ENCODE data around the gene ERVW-1. TPM values are rescaled to one million over a fixed set of nuclear protein-coding genes. Genes with fewer than 3 reads are reported as not detected.

The ERVW-1 gene
- total RNA-seq, 1 donor from 2014 or later, result not detected

GRCh38 chr7:92427193-92427592, 50.6 kb downstream of the ERVW-1 start:
- H3K4me3 Mint-ChIP-seq (ENCODE audit: unreplicated experiment), result no peak overlapping the region
- peaks cover 3% of the 10 kb centered on the region for H3K27me3 Mint-ChIP-seq (ENCODE audit: low read depth)
- no peak for DNase-seq (ENCODE audit: low spot score)
- TF ChIP-seq, protein P1, sequence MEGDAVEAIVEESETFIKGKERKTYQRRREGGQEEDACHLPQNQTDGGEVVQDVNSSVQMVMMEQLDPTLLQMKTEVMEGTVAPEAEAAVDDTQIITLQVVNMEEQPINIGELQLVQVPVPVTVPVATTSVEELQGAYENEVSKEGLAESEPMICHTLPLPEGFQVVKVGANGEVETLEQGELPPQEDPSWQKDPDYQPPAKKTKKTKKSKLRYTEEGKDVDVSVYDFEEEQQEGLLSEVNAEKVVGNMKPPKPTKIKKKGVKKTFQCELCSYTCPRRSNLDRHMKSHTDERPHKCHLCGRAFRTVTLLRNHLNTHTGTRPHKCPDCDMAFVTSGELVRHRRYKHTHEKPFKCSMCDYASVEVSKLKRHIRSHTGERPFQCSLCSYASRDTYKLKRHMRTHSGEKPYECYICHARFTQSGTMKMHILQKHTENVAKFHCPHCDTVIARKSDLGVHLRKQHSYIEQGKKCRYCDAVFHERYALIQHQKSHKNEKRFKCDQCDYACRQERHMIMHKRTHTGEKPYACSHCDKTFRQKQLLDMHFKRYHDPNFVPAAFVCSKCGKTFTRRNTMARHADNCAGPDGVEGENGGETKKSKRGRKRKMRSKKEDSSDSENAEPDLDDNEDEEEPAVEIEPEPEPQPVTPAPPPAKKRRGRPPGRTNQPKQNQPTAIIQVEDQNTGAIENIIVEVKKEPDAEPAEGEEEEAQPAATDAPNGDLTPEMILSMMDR (IDR thresholded peaks at IDR 0.05), result no peak
- no peaks in the 10 kb centered on the region for H3K36me3 Mint-ChIP-seq (ENCODE audit: low read depth)
- peaks cover 4% of the 10 kb centered on the region for H3K9me3 Mint-ChIP-seq (ENCODE audit: low read depth)
- peaks cover 13% of the 10 kb centered on the region for H3K4me1 Mint-ChIP-seq (ENCODE audit: low read depth)
- H3K27ac Mint-ChIP-seq (ENCODE audit: unreplicated experiment), result no peak overlapping the region

DNA sequence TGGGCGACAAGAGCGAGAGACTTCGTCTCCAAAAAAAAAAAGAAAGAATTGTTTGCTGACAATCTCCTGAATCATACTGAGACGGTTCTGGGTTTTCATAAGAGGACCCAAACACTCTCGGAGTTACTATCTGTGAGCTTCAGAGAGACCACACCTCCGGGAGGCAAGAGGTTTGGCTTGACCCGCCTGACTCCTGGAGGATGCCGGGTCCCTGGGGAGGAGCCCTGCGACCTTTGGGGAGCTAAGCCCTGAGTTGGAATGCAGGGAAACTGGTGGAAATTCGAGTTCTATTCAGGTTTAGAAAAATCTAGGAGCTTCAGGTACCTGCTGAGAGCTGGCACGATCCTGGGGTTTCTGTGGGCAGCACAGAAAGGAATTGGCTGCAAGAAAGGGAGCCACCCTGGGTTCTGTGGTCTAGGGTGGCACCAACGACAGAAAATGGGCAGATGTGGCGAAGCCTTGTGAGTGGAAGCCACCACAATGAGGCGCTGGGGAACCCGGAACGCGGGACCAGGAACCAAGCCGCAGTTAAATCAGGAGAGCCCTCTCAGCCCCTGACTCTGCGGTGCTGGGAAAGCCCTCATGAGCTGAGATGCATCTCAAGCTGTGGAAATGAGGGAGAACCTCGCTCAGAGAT, 52.3 kb downstream of the ERVW-1 start:
- no peak for DNase-seq (ENCODE audit: low spot score)

DNA sequence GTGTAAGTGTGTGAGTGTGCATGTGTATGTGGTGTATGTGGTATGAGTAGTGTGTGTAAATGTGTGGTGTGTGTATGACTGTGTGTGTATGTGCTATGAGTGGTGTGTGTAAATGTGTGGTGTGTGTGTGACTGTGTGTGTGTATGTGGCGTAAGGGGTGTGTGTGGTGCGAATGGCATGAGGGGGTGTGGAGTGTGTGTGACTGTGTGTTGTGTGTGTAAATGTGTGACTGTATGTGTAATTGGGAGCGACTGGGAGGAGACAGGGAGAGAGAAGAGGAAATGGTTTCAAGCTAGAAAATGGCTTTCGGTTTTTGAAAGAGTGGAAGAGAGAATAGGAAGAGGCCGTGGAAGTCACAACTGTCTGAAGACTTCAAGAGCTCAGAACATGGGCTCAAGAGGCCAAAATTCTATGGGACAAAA, 54.0 kb downstream of the ERVW-1 start:
- DNase-seq (ENCODE audit: low spot score), result no peak
- Mint-ChIP-seq H3K36me3 (ENCODE audit: low read depth) (no peaks in the 10 kb centered on the region), H3K27me3 (ENCODE audit: low read depth) (peaks cover 3% of the 10 kb centered on the region), H3K4me3 (ENCODE audit: unreplicated experiment) (peak overlapping the region; percentile 55), H3K27ac (ENCODE audit: unreplicated experiment) (no peak overlapping the region), H3K4me1 (ENCODE audit: low read depth) (peaks cover 19% of the 10 kb centered on the region), H3K9me3 (ENCODE audit: low read depth) (no peaks in the 10 kb centered on the region)
- TF ChIP-seq, protein P1 (IDR thresholded peaks at IDR 0.05), result no peak

More for the DNA sequence above, 52.3 kb downstream of the ERVW-1 start:
- Mint-ChIP-seq H3K9me3 (ENCODE audit: low read depth) (no peaks in the 10 kb centered on the region), H3K36me3 (ENCODE audit: low read depth) (no peaks in the 10 kb centered on the region), H3K27me3 (ENCODE audit: low read depth) (peaks cover 3% of the 10 kb centered on the region), H3K4me1 (ENCODE audit: low read depth) (peaks cover 19% of the 10 kb centered on the region), H3K4me3 (ENCODE audit: unreplicated experiment) (no peak overlapping the region), H3K27ac (ENCODE audit: unreplicated experiment) (no peak overlapping the region)
- TF ChIP-seq, protein P1 (IDR thresholded peaks at IDR 0.05), result no peak

DNA sequence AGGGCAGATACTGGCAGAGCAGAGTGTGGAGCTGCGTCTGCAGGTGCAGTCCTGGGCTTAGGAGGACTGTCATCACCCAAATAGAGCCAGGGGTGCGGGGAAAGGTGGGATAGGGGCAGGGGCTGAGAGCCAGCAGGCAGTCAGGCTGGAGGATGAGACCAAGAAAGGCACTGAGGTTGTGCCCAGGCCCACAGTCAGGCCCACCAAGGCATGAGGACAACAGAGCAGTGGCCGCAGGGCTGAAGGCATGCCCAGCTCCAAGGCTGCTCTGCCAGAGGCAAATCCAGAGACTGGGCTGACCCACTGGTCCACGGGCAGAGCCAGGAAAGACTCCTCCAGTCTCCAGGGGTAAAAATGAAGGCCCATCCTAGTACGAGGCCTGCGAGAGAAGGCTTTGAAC, 54.8 kb downstream of the ERVW-1 start:
- no peak overlapping the region for H3K4me3 Mint-ChIP-seq (ENCODE audit: unreplicated experiment)
- peaks cover 19% of the 10 kb centered on the region for H3K4me1 Mint-ChIP-seq (ENCODE audit: low read depth)
- DNase-seq (ENCODE audit: low spot score), result no peak
- peaks cover 3% of the 10 kb centered on the region for H3K27me3 Mint-ChIP-seq (ENCODE audit: low read depth)
- H3K9me3 Mint-ChIP-seq (ENCODE audit: low read depth), result no peaks in the 10 kb centered on the region
- H3K27ac Mint-ChIP-seq (ENCODE audit: unreplicated experiment), result no peak overlapping the region
- H3K36me3 Mint-ChIP-seq (ENCODE audit: low read depth), result no peaks in the 10 kb centered on the region
- TF ChIP-seq, protein P1 (IDR thresholded peaks at IDR 0.05), result no peak

- Mint-ChIP-seq H3K27me3 (ENCODE audit: low read depth) (no peaks in the 10 kb centered on the region), H3K27ac (ENCODE audit: unreplicated experiment) (no peak overlapping the region), H3K4me3 (ENCODE audit: unreplicated experiment) (no peak overlapping the region), H3K36me3 (ENCODE audit: low read depth) (no peaks in the 10 kb centered on the region), H3K4me1 (ENCODE audit: low read depth) (peaks cover 19% of the 10 kb centered on the region), H3K9me3 (ENCODE audit: low read depth) (no peaks in the 10 kb centered on the region)
- DNase-seq (ENCODE audit: low spot score), result no peak
- TF ChIP-seq, protein P1 (IDR thresholded peaks at IDR 0.05), result no peak
These were observed 55.9 kb downstream of the ERVW-1 start for GRCh38 chr7:92421676-92422435.

Other genes starting within 250 kb of the ERVW-1 start
- gene KRIT1, start 232.0 kb downstream of the ERVW-1 start, total RNA-seq, result 28.0 to 32.6 TPM (median 29.7 TPM) in 3 replicates
- gene ANKIB1, start 232.0 kb downstream of the ERVW-1 start, total RNA-seq, result 65.6 to 77.7 TPM (median 76.3 TPM) in 3 replicates
- 26.2 to 32.9 TPM (median 31.3 TPM) in 3 replicates for gene GATAD1, start 30.5 kb downstream of the ERVW-1 start, total RNA-seq
- 9.9 to 17.0 TPM (median 11.6 TPM) in 3 replicates for gene PEX1, start 50.6 kb upstream of the ERVW-1 start, total RNA-seq
- 8.2 to 12.5 TPM (median 9.9 TPM) in 3 replicates for gene RBM48, start 50.8 kb upstream of the ERVW-1 start, total RNA-seq
- 12.6 to 15.4 TPM (median 14.4 TPM) in 3 replicates for gene FAM133B, start 112.4 kb upstream of the ERVW-1 start, total RNA-seq

Data from chondrocyte (in vitro differentiated cells).